ENCODE measurements around the gene CCND1. TPM values are rescaled to one million over a fixed set of nuclear protein-coding genes. Genes with fewer than 3 reads are reported as not detected.

CCND1 gene
- total RNA-seq, 1 experiment from 2014 or later: 579 TPM

DNA sequence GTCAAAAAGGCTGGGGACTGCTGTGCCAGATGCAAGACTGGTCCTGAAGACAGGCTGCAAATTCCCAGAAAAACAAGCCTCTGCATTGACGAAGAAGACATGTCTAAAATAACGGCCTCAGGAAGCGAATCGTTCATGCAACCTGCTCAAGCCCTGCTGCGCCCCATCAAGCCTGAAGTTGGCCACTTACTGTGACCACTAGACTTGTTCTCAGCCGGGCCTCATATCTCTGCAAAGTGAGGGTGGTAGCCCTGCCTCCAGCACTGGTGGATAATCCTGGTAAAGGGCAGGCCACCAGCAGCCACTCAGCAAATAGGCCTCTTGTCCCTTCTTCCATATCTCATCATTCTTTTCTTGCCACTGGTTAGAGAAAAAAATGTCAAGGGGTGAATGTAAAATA is 22.4 kb downstream of the CCND1 start:
- Histone ChIP-seq H3K9me3 (replicated peaks) (no peaks in the 10 kb centered on the region), H3K4me1 (replicated peaks) (peaks cover 6% of the 10 kb centered on the region), H3K27ac (no peak overlapping the region), H3K27me3 (replicated peaks) (no peaks in the 10 kb centered on the region), H3K36me3 (peaks cover 70% of the 10 kb centered on the region), H3K4me3 (no peak overlapping the region)
- no peak for DNase-seq (ENCODE audit: low read depth in 1 of 2, low spot score in 2 of 2)

DNA sequence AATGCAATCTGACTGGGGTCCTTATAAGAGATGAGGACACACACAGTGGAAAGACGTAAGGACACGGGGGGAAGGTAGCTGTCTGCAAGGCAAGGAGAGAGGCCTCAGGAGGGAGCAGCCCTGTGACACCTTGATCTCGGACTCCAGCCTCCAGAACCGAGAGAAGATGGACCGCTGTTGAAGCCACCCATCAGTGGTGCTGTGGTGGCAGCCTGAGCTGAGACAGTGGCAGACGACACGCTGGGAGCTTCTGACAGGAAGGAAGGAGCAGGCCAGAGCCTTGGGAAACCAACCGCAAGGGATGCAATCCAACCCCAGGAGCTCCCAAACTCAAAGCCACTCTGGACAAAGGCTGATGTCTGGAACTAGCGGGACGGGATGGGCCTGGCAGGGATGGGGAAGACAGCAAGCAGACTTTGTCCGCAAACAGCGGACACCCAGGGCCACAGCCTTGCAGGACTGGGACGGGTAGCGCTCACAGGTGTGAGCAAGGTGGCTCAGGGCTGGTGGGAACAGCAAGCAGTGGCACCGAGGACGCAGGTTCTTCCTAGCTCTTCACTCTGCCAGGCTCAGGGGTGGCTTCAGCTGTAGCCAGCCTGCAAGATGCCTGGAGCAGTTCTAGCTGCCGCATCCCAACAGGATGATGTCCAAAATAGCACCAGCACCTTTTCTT is 23.3 kb downstream of the CCND1 start:
- H3K27ac ChIP-seq: no peak overlapping the region
- no peaks in the 10 kb centered on the region for H3K4me1 ChIP-seq (replicated peaks)
- no peaks in the 10 kb centered on the region for H3K27me3 ChIP-seq (replicated peaks)
- no peak overlapping the region for H3K4me3 ChIP-seq
- no peaks in the 10 kb centered on the region for H3K9me3 ChIP-seq (replicated peaks)
- no peak for DNase-seq (ENCODE audit: low read depth in 1 of 2, low spot score in 2 of 2)
- H3K36me3 ChIP-seq: peaks cover 78% of the 10 kb centered on the region

DNA sequence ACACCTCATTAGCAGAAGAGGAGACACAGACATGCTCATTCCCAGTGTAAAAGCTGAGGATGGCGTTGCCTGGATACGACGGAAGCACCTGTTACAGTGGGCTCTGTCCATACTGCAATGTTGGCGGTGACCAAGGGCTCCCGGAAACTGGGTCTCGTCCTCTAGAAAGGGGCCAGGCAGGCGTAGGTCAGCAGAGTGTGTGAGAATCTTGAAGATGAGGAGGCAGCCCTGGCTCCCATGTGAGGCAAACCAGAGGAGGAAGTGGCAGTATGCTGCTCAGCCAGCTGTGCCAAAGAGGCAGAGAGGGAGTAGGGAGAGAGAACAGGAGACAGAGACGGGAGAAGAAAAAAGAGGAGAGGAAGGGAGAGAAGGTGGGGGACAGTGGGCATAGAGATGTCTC is 23.9 kb downstream of the CCND1 start:
- DNase-seq (ENCODE audit: low read depth in 1 of 2, low spot score in 2 of 2): no peak
- Histone ChIP-seq H3K27me3 (replicated peaks) (no peaks in the 10 kb centered on the region), H3K9me3 (replicated peaks) (no peaks in the 10 kb centered on the region), H3K4me1 (replicated peaks) (peaks cover under 1% of the 10 kb centered on the region), H3K27ac (no peak overlapping the region), H3K4me3 (no peak overlapping the region), H3K36me3 (peaks cover 85% of the 10 kb centered on the region)

DNA sequence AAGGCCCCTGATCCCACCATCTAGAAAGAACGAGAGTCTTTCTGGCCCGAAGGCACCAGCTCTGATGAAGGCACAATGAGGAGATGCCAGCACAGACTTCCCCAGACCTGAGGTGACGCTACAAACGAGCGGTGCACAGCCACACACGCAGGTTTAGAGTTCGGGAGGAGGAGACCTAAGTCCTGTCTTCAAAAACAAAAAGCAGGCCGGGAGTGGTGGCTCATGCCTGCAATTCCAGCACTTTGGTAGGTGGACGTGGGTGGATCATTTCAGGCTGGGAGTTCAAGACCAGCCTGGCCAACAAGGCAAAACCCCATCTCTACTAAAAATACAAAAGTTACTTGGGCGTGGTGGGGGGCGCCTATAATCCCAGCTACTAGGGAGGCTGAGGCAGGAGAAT is 24.7 kb downstream of the CCND1 start:
- Histone ChIP-seq H3K9me3 (replicated peaks) (no peaks in the 10 kb centered on the region), H3K4me1 (replicated peaks) (peaks cover 8% of the 10 kb centered on the region), H3K27ac (no peak overlapping the region), H3K27me3 (replicated peaks) (no peaks in the 10 kb centered on the region), H3K4me3 (no peak overlapping the region), H3K36me3 (peaks cover 92% of the 10 kb centered on the region)
- no peak for DNase-seq (ENCODE audit: low read depth in 1 of 2, low spot score in 2 of 2)

DNA sequence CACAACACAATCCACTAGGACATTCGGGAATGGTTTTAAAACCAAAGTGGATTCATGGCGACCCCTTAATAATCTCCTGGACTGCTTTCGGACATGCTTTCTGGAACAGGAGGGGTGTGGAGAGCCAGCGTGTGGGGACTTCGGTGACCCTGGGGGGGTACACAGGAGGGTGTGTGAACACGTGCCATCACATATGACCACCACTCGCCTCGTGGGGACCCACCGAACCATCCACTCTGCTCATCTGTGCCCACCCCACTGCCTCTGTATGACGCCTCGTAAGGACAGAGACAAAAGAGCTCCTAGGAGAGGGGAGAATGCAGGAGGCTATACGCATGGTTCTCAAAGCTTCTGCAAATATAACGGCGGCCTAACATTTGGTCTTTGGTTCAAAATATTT is 25.3 kb downstream of the CCND1 start:
- Histone ChIP-seq H3K4me1 (replicated peaks) (peaks cover 8% of the 10 kb centered on the region), H3K9me3 (replicated peaks) (no peaks in the 10 kb centered on the region), H3K36me3 (peaks cover 93% of the 10 kb centered on the region), H3K27ac (no peak overlapping the region), H3K27me3 (replicated peaks) (no peaks in the 10 kb centered on the region), H3K4me3 (no peak overlapping the region)
- DNase-seq (ENCODE audit: low read depth in 1 of 2, low spot score in 2 of 2): no peak

DNA sequence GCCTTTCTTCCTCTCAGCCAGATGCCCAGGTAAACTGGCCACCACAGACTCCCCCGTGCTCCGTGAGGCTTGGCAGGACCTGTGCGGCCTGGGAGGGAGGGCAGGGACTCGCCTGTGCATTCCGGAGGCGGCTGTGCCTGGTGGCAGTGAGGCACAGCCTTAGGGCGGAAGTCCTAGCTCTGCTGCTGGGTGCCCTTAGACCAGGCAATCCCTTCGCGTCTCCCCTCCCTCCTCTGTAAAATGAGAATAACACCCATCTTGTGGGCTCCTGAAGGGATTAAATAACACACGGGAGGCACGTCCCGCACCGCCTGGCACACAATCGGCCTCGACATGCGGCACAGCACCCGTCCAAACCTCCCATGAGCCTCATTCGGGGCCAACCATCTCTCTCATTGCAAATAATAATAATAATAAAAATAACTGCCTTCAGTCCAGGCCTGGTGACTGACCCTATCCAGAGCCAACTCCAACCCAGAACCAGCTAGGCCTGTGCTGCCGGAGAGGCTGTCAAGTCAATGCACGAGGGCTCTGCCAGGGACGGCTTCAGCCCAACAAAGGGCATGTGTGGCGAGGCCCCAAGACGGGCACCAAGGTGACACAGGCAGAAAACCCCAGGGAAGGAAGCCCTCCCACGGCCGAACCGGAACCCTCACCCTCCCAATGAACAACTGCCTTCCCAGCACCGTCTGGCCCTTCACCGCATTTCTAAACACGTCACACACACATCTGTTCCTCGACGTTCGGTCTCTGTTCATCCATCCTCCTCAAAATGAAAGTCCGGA is 26.0 kb downstream of the CCND1 start:
- H3K4me3 ChIP-seq: no peak overlapping the region
- DNase-seq (ENCODE audit: low read depth in 1 of 2, low spot score in 2 of 2): no peak
- peaks cover 8% of the 10 kb centered on the region for H3K4me1 ChIP-seq (replicated peaks)
- no peak overlapping the region for H3K27ac ChIP-seq
- no peaks in the 10 kb centered on the region for H3K9me3 ChIP-seq (replicated peaks)
- no peaks in the 10 kb centered on the region for H3K27me3 ChIP-seq (replicated peaks)
- H3K36me3 ChIP-seq: peaks cover 98% of the 10 kb centered on the region

DNA sequence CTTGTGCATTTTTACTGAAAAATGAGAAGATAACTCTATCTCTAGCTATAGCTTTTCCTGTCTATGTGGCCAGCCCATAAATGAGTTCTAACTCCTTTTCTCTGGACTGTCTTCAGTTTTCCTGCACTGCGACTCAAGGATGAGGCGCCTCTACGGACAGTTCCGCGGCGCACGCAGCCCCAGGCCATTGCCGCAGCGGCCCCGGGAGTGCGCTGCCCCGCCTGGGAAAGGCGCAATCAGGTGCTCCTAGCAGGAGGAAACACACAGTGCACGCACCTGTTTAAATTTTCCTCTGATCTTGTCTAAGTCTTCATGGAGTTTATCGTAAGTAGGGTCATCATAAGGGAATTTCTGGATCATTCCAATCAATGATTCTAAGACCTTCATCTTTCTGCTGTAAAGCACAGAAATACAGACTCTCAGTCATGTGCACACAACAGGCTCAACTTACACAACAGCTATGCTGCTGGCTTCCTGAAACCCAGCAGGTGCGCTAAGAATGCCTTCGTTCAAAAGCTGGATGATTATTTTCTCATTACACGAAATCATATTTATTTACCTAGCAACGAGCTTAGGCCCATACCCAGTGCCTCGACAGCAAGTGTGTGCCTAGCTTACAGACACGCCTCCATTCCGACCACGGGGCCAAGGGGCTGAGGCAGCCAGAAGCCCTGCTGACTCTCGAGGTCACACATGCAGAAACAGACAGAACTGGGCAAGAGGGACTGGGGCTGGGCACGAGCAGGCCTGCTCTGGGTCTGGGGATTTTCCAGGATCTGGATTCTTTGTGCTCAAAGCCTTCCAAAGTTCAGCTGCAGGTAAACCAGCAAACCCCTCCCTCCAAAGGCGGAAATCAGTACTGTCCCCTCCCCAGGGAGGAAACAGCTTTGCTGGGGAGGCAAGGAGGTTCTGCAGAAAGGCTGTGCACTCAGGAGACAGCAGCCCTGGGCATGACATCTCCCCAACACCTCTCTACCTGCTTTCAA is 27.0 kb downstream of the CCND1 start:
- DNase-seq (ENCODE audit: low read depth in 1 of 2, low spot score in 2 of 2): no peak
- H3K36me3 ChIP-seq: peaks cover 99% of the 10 kb centered on the region
- no peaks in the 10 kb centered on the region for H3K27me3 ChIP-seq (replicated peaks)
- no peak overlapping the region for H3K27ac ChIP-seq
- H3K9me3 ChIP-seq (replicated peaks): no peaks in the 10 kb centered on the region
- no peak overlapping the region for H3K4me3 ChIP-seq
- peaks cover 8% of the 10 kb centered on the region for H3K4me1 ChIP-seq (replicated peaks)

DNA sequence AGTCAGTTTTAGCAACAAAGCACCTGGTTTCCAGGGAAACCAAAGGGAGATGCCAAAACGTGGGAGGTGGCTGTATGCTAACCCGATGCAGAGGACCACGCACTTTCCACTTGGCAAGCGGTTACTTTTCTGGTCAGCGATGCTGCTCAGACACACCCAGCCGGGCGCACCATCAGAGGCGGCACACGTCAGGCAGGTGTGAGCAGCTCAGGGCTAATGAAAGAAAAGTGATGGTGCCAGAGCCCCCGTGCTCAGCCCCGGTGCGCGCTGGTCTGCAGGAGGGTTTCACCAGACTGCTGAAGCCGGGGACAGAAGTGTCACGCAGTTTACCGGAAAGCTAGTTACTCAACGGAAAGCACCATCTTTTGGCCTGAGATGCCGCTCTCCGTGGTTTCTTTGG is 28.5 kb downstream of the CCND1 start:
- H3K27me3 ChIP-seq (replicated peaks): no peaks in the 10 kb centered on the region
- no peak overlapping the region for H3K27ac ChIP-seq
- H3K9me3 ChIP-seq (replicated peaks): no peaks in the 10 kb centered on the region
- H3K4me1 ChIP-seq (replicated peaks): peaks cover 16% of the 10 kb centered on the region
- no peak overlapping the region for H3K4me3 ChIP-seq
- no peak for DNase-seq (ENCODE audit: low read depth in 1 of 2, low spot score in 2 of 2)
- H3K36me3 ChIP-seq: peaks cover 93% of the 10 kb centered on the region

DNA sequence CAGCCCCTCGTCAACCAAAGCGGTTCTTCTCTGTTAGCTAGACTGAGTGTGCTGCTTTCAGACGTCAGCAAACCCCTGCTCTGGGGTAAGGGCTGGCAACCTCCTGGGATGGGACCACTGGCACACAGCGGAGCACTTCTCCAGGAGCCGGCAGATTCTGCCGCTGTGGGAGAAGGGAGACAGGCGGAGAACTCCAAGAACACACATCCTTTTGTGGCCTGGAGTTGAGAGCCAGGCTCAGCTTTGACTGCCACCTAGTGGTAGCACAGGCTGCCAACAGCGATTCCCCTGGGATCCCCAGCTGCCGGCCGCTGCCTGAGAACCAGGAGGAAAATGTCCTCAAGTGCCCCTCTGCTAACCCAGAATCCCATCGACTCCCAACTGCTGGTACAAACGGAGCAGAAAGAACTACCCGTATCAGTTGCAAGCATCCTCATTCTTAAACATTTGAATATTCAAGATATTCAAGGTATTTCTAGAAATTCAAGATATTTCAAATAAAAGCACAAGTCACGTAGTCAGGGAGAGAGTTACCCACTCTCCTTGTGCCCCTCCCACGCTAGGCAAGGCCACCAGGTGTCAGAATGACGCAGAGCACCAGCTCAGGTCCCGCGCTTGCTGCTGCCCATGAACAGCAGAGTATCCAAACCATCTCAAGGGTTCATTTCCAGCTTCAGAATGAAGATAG is 29.3 kb downstream of the CCND1 start:
- DNase-seq (ENCODE audit: low read depth in 1 of 2, low spot score in 2 of 2): peak; percentile 89 to 95
- no peaks in the 10 kb centered on the region for H3K9me3 ChIP-seq (replicated peaks)
- peaks cover 90% of the 10 kb centered on the region for H3K36me3 ChIP-seq
- H3K4me1 ChIP-seq (replicated peaks): peaks cover 16% of the 10 kb centered on the region
- no peaks in the 10 kb centered on the region for H3K27me3 ChIP-seq (replicated peaks)
- no peak overlapping the region for H3K27ac ChIP-seq
- H3K4me3 ChIP-seq: no peak overlapping the region

DNA sequence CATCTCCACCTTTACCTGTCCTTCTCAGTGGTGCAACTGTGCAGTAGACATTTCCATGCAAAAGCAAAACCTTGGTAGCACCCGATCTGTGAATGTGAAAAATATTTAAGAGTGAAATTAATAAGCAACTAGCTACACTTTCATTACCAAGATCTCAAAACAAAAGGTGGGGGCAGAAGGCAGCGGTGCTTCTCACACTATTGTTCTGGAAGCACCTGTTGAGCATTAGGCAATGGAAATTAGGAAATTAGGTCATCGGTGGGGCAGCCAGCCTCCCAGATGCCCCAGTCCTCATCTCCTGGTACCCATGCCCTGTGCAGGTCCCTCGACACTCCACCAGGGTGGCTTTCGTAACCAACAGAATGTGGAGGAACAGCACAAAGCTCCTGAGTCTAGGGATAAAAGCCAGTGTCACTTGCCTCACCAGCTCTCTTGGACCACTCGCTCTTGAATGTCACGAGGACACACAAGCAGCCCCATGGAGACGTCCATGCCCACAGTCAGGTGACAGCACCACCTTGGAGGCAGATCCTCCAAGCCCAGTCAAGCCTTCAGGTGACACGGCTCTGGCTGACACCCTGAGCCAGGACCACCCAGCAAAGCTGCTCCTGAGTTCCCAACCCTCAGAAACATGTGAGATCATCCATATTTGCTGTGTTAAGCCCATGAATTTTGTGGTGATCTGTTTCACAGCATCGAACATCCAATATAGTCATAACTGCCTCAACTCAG is 30.9 kb downstream of the CCND1 start:
- DNase-seq (ENCODE audit: low read depth in 1 of 2, low spot score in 2 of 2): no peak
- Histone ChIP-seq H3K36me3 (peaks cover 74% of the 10 kb centered on the region), H3K4me3 (no peak overlapping the region), H3K27ac (no peak overlapping the region), H3K4me1 (replicated peaks) (peaks cover 20% of the 10 kb centered on the region), H3K27me3 (replicated peaks) (no peaks in the 10 kb centered on the region), H3K9me3 (replicated peaks) (no peaks in the 10 kb centered on the region)

DNA sequence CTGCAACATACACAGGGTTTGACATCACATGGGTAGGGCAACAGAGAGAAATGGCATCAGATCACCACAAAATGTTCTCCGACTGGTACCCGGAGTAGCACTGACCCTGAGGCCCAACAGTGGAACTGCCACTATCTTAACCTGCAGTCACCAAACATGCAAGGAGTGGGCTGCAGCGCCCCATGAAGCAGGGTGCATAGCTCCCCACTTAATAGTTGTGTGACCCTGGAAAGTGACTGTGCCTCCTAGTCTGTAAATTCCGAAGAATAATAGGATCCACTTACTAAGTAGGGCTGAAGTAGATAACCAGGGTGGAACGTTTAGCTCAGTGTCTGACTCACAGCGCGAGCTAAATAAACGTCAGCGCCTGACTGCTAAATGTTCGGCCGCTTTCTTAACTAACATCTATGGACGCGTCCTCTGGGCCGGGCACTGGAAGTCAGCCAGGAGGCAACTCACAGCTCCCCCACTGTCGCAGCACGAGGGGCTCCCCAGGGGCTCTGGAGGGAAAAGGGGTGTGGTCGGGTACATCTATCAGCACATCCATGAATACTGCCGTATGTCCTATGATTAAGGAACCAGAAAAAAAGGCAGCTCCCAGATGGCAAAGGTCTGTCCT is 33.4 kb downstream of the CCND1 start:
- Histone ChIP-seq H3K4me3 (peak overlapping the region; percentile 87), H3K4me1 (replicated peaks) (peaks cover 20% of the 10 kb centered on the region), H3K27me3 (replicated peaks) (no peaks in the 10 kb centered on the region), H3K36me3 (peaks cover 50% of the 10 kb centered on the region), H3K9me3 (replicated peaks) (no peaks in the 10 kb centered on the region), H3K27ac (peak overlapping the region; percentile 70)
- peak in 1 of 2 experiments; percentile 89 for DNase-seq (ENCODE audit: low read depth in 1 of 2, low spot score in 2 of 2)

DNA sequence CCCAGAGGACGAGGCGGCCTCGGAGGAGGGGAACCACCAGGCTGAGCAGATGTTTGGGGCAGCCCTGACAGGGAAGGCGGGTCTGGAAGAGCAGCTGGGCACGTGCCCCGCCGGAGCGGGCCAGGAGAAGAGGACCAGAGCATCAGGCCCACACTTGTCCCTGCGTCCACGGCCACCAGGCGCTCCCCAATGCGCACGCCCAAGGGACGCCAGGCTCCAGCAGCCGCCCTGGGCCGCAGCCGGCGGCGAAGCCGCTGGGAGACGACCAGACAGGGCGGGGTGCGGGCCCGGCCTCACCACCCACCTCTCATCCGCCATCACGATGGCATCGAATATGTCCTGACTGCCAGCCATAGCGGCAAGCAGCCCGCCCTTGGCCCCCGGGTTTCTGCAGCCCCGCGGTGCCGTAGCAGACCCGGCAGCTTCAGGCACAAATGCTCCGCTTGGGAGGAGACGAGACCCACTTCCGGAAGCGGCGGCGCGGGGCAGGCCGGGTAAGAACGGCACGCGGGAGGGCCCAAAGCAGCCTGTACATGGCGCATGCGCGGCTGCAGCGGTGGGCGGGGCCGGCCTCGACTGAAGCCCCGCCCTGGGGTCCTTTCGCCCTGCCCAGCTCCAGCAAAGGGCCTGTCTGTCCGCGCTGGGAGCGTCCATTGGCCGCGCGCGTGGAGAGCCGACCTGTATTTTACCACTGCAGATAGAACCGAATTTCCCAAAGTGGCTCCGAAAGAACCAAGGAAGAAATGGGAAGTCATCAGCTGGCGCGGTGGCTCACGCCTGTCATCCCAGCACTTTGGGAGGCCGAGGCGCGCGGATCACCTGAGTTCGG is 34.1 kb downstream of the CCND1 start, which contains the start of gene LTO1:
Gene LTO1 (minus strand): TSS at position 468 of the 829 bp plus-strand sequence. CDS start 114 bp downstream, at position 354.
- peaks cover 43% of the 10 kb centered on the region for H3K36me3 ChIP-seq
- H3K4me1 ChIP-seq (replicated peaks): peaks cover 17% of the 10 kb centered on the region
- H3K27ac ChIP-seq: peak within 1 kb of the TSS; percentile 70
- peak; percentile 100 for DNase-seq (ENCODE audit: low read depth in 1 of 2, low spot score in 2 of 2)
- H3K27me3 ChIP-seq (replicated peaks): no peaks in the 10 kb centered on the region
- H3K4me3 ChIP-seq: peak within 1 kb of the TSS; percentile 87
- no peaks in the 10 kb centered on the region for H3K9me3 ChIP-seq (replicated peaks)

Measured in SJSA1 (cell line).